ENCODE results near the gene CNGA3.
"Not testable (repeated sequence)": the region's sequence is repeated elsewhere in the genome, so short reads cannot be mapped to it uniquely, and the experiment has no call there.

The CNGA3 gene

DNA sequence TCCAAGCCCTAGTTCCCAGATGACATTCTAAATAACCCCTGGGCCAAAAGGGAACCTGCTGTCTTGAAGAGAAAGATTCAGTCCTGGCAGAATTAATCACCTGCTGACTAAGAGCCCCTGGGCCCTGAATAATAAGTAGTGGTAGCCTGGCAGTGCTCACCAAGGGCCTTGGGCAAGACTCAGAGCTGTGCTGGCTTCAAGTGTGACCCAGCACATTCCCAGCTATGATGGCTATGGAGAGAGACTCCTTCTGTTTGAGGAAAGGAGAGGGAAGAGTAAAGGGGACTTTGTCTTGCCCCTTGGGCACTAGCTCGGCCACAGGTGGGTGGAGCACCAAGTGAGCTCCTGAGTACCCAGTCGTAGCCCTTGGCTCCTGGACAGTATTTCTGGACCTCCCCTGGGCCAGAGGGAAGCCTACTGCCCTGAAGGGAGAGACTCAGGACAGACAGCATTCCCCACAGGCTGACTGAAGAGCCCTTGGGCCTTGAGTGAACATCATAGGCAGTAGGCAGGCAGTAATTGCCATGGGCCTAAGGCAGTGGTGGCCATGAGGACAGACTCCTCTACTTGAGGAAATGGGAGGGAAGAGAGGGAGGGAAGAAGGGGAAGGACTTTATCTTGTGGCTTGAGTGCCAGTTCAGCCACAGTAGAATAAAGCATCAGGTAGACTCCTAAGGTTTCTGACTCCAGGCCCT lies 58.4 kb downstream of the CNGA3 start:
- no peak for DNase-seq (ENCODE audit: low spot score)

DNA sequence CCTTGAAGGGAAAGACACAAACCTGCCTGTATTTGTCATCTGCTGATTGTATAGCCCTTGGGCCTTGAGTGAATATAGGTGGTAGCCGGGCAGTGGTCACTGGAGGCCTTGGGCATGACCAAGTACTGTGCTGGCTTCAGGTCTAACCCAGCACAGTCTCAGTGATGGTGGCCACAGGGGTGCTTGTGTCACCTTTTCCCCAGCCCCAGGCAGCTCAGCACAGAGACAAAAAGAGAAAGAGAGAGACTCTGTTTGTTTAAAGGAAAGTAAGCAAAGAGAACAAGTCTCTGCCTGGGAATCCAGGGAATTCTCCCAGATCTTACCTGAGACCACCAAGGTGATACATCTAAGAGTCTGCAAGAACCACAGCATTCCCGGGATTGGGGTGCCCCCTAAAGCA lies 59.0 kb downstream of the CNGA3 start:
- no peak for DNase-seq (ENCODE audit: low spot score)

DNA sequence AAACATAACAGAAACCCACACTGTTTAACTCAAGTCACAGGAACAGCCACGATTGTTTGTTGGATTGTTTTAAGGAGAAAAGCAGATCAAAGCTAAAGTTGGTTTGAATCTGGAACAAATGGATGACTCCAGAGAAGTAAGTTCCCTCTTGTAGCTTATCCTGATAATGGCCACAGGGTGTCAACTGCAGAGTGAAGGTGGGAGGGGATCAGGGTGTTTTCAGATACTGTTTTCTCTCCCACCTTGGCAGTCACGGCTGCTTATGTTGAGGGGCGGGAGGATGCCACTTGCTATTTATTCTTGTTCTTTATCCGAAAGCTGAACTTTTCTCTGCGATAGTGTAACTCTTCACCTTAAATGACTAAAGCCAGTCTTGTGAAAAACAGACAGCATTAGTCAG lies 61.9 kb downstream of the CNGA3 start:
- DNase-seq (ENCODE audit: low spot score) = no peak

DNA sequence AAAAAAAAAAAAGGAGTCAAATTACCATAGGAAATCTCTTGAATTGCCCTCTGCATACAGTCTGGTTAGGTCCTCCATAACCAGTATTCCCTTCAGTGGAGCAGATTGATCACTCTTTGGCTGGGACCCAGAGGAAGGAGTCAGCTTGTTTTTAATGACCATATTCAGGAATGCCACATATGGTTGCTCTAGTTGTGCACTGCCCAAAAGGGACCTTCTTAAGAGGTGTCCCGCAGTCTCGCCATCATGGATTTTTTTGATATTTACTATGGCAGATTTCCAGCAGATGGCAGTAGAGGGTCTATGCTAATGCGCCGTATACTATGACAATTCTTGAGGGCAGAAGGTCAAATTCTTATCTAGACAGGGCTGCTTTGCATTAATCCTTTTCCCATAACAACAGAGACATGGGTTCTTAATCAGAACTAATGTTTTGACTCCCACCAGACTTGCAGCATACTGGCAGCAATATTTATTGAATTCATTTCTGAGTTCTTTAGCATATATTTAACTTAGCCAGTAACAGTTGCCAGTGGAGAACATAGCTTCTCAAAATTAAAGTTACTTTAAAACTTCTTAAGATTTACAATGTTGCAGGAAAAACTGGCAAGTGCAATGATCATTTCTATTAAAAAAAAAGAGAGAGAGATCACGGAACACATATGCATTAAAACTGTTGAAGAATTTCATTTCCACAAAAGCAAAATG lies 66.6 kb downstream of the CNGA3 start:
- peak; percentile 72 for DNase-seq (ENCODE audit: low spot score)

DNA sequence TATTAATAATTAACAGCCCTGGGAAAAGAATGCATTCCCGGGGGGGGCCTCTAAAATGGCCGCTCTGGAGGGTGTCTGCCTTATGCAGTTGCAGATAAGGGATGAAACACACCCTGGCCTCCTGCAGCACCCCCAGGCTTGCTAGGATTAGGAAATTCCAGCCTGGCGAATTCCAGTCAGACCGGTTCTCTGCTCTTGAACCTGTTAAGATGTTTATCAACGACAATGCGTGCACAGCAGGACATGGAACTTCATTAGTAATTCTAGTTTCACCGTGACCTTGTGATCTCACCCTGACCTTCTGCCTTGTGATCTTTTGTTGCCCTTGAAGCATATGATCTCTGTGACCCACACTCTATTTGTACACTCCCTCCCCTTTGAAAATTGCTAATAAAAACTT lies 68.0 kb downstream of the CNGA3 start:
- DNase-seq (ENCODE audit: low spot score) = not testable (repeated sequence)

DNA sequence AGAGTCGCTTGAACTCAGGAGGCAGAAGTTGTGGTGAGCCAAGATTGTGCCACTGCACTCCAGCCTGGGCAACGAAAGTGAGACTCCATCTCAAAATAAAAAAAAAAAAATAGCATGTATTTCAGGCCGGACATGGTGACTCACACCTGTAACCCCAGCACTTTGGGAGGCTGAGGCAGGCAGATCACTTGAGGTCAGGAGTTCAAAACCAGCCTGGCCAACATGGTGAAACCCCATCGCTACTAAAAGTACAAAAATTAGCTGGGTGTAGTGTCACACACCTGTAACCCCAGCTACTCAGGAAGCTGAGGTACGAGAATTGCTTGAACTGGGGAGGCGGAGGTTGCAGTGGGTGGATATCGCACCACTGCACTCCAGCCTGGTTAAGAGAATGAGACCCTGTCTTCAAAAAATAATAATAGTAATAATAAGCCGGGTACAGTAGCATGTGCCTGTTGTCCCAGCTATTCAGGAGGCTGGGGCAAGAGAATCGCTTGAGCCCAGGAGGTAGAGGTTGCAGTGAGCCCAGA lies 69.5 kb downstream of the CNGA3 start:
- DNase-seq (ENCODE audit: low spot score) = not testable (repeated sequence)

DNA sequence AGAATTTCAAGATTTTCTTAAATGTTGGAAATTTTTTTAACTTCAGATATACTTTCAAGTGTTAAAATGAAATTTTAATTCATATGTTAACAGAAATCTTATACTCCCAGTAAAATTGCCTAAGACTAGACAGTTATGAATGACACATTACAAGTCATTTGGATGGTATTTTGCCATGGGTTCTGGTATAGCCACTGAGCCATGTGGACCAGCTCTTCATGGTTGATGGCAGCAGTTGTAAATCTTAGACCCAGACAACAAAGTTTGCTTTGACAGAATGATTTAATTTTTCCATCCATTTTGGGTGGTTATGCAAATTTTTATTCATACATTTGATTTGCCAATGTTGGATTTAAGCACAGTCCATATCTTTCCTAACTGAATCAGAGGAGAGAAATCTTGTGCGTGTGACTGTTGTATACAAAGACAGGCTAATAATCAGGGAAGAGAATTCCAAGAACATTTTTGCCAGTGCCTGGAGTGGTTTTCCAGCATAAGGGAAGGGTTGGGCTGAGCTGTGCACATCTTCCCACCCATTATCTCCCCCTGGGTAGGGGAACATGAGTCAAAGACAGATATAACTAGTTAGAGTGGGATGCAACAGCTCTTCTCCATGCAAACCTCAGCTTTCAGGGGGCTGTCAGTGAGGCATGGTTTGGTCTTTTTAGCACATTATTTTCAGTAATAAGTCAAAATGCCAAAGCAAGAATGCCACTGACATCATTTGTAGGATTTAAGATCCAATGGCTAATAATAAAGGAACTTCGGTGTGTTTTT lies 70.3 kb downstream of the CNGA3 start:
- DNase-seq (ENCODE audit: low spot score) = no peak

DNA sequence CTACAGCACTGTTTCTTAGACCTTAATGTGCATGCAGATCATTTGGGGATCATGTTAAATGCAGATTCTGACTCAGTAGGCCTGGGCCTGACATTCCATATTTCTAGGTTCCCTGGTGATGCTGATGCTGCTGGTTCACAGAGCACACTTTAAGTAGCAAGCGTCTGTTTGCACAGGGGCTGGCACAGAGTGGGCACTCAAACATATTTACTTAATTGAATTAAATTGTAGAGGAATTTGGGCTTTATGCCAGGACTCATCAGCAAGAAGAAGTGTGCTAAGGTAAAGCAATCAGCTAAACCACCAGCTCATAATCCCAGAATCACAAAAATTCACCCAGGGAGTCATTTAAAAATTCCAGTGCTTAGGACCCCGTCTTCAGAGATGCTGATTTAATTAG lies 73.3 kb downstream of the CNGA3 start:
- DNase-seq (ENCODE audit: low spot score) = no peak

DNA sequence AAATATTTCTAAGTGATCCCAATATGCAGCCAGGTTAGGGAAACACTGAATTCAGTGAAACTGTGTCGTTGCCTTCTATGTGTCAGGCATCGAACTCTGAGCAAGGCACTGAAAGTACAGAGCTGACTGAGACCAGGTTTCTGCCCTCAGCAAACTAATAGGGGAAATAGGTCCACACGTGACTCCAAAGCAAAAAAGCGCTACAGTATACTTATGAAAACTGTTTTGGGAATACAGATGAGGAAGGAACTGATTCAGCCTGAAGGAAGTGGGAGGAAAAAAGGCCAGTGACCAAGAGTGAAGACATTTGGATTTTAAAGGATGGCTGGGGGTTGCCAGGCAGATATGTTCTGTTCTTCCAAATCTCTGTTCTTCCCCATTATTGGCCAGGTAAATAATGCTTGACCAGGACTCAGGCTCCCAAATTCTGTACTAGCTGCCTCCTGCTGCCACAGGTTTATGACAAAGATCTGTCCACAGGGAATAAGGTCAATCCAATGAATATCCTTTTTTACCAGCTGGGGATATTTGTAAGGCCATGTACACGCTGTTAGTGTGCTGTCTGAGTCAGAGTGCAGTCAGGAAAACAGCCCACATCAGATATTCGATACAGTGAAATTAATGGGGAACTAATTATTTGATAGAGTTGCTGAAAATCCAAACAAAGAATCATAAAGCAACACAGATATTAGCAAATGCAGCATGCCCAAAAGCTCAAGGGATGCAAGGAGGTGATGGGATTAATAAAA lies 73.9 kb downstream of the CNGA3 start:
- no peak for DNase-seq (ENCODE audit: low spot score)

DNA sequence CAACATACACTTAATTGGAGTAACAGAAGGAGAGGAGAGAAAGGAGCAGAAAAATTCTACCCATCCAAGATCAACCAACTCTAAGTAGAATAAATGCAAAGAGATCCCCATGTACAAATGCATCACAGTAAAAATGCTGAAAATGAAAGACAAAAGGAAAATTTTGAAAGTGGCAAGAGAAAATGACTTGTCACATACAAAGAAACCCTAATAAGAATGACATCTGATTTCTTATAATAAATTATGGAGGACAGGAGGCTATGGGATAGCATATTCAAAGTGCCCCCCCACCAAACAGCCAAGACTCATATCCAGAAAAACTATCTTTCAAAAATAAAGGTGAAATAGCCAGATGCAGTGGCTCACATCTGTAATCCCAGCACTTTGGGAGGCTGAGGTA lies 76.2 kb downstream of the CNGA3 start:
- no peak for DNase-seq (ENCODE audit: low spot score)

DNA sequence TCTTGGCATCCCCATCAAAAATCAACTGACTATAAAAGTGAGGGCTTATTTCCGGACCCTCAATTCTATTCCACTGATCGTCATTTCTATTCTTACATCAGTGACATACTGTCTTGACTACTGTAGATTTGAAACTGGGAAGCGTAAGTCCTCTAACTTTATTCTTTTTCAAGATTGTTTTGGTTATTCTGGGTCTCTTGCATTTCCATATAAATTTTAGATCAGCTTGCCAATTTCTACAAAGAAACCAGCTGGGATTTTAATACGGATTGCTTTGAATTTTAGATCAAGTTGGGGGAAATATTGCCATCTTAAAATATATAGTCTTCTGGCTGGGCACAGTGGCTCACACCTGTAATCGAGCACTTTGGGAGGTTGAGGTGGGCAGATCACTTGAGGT lies 80.5 kb downstream of the CNGA3 start:
- DNase-seq (ENCODE audit: low spot score) = no peak

DNA sequence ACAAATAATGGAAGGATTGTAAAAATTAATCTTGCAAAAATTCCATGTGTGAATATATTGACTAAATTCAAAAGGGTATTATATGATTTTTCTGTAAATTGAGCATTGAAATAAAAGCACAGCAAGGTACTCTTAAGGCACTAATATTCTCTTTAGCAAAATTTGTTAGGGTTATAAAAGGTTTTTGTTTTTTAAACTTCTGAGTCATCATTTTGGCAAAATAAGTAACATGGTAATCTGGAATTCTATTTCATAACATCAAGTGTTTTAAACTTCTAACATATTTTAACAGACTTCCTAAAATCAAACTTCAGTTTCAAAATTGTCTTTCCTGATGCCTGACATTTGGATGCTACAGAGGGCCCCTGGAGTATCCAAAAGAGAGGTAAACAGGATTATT lies 85.9 kb downstream of the CNGA3 start:
- DNase-seq (ENCODE audit: low spot score) = no peak

DNA sequence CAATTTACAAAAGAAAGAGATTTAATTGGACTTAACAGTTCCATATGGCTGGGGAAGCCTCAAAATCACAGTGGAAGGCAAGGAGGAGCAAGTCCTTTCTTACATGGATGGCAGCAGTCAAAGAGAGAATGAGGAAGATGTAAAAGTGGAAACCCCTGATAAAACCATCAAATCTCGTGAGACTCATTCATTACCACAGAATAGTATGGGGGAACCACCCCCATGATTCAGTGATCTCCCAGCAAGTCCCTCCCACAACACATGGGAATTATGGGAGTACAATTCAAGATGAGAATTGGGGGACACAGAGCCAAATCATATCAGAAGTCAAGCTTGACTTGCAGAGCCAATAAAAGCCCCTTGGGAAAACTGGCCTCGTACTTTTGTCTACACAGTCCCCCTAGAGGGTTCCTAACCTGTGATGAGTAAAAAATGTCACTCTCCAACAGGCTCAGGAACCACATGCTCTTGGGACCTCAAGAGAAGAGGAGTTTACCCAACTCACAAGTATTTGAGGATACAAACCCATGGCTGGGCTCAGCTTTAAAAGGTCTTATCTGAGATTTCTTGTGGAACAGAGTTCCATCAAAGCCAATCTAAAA lies 87.2 kb downstream of the CNGA3 start:
- DNase-seq (ENCODE audit: low spot score) = no peak

DNA sequence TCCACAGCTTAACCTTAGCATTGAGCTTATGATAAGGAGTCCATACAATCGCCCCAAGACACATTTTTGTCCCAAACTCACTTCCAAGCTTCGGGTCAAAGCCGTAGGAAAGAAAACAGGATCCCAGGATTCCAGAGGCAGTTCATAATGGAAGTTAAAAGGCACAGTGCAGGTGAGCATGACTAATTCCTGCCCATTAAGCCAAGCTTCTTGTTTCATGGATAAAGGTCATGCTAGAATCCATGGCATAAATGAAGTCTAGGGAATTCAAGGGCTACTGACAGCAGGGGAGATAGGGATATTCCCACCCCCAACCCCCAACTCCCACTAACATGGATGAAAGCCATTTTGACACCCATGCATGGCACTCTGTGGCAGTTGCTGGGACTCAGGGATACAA lies 88.2 kb downstream of the CNGA3 start:
- no peak for DNase-seq (ENCODE audit: low spot score)

DNA sequence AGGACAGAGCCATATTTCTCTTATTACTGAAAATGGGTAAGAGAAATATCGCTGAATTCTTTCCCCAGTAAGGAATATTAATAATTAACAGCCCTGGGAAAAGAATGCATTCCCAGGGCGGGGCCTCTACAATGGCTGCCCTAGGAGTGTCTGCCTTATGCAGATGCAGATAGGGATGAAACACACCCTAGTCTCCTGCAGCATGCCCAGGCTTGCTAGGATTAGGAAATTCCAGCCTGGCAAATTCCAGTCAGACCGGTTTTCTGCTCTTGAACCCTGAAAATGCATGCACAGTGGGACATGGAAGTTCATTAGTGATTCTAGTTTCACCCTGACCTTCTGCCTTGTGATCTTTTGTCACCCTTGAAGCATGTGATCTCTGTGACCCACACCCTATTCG lies 89.4 kb downstream of the CNGA3 start:
- not testable (repeated sequence) for DNase-seq (ENCODE audit: low spot score)

DNA sequence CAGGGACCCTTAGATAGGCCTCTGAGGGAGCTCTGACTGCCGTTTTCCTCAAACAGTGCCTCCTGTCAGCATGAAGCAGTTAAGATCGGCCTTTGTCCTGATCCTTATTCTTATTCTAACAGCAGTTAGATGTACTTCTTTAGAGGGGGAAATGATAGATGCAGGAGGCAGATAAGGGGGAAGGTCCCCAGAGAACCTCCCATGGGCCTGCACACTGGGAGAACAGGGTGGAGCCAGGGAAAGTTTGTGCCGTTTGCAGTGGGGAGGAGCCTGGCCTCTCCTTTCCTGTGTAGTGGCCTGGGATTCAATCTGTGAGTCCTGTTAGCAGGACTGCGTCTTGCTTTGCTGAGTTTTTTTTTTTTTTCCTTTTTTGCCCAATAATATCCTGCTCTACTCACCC lies 90.5 kb downstream of the CNGA3 start:
- DNase-seq (ENCODE audit: low spot score) = no peak

DNA sequence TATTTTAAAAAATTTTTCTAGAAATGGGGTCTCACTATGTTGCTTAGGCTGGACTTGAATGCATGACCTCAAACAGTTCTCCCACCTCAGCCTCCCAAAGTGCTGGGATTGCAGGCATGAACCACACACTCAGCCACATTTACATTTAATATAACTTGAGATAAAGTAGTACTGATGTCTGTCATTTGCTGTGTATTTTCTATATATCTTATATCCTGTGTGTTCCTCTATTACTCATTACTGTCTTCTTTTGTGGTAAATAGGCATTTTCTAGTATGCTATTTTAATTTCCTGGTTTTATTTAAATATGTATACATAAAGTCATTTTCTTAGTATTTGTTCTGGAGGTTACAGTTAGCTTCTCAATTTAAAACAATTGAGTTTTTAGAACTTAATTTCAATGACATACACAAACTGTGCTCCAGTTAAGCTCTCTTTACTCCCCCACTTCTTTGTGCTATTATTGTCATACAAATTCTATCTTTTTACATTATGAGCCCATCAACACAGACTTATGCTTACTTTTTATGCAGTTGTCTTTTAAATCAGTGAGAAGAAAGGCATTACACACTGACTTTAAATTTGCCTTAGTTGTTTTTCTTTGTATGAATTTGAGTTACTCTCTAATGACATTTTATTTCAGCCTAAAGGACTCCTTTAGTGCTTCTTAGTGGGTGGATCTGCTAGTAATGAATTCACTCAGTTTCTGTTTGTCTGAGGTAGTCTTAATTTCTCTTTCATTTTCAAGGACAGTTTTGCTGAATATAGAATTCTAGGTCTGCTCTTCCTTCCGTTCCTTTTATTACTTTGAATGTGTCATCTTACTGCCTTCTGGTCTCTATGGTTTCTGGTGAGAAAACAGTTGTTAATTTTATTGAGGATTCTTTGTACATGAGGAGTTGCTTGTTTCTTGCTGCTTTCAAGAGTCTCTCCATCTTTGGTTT lies 92.2 kb downstream of the CNGA3 start:
- no peak for DNase-seq (ENCODE audit: low spot score)

DNA sequence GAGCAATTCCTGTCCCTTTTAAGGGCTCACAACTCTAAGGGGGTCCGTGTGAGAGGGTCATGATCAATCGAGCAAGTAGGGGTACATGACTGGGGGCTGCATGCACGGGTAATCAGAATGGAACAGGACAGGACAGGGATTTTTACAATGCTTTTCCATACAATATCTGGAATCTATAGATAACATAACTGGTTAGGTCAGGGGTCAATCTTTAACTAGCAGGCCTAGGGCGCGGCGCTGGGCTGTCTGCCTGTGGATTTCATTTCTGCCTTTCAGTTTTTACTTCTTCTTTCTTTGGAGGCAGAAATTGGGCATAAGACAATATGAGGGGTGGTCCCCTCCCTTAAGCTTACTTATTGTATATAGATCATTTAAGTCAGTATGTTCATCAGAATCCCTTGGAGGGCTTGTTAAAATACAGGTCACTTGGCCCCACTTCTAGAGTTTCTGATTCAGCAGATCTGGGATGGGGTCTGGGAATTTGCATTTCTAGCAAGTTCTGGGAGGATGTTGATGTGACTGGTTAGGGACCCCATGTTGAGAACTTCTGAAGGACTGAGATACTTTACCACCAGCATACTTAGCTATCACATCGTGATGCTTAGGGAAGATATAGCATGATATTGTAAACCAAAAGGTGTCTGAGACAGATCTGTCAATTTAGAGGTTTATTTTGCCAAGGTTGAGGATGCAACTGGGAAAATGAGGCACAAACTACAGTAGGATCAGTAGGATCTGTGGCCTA lies 95.6 kb downstream of the CNGA3 start:
- DNase-seq (ENCODE audit: low spot score) = no peak

DNA sequence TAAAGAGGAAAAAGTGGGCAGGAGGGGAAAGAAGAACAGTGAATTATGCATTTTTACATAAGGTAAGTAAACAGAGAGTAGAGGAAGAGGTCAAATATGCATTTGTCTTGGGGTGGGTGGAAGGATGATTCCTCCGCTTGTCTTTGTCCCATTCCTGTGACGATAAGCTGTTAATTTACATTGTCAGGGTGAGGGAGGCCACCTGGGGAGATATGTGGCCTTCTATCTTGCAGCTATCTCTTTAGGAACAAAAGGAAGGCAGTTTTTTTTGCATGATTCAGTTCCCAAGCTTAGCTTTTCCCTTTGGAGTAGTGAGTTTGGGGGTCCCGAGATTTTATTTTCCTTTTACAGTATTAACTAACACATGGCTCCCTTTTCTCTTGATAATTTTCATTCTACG lies 96.2 kb downstream of the CNGA3 start:
- no peak for DNase-seq (ENCODE audit: low spot score)
